Heart right ventricle (tissue), 16 donors: ENCODE results near the gene TOMM40. TPM values are rescaled to one million over a fixed set of nuclear protein-coding genes. Genes with fewer than 3 reads are reported as not detected.
"Not testable (repeated sequence)": the region's sequence is repeated elsewhere in the genome, so short reads cannot be mapped to it uniquely, and the experiment has no call there.

ENCODE experiments used
- ATAC-seq, 8 donors: fragments of 200-7000 bp; cut with Tn5 transposase; one replicate each; pipeline ENCODE4 v1.9.1; 2020; ENCODE audit warnings: mild to moderate bottlenecking in 8 of 8, moderate library complexity in 8 of 8, moderate number of reproducible peaks in 1 of 8
- DNase-seq, 2 donors: peaks; one replicate each; pipeline ENCODE4 v3.0.0-alpha.2; 2020
- H3K27ac ChIP-seq, 10 donors: fragments of 200-600 bp; sonication (generic) in 2 of 10; one replicate each; pipeline versions ENCODE4 v1.5.0 to v1.8.0; 2020 to 2022; ENCODE audit warnings: mild to moderate bottlenecking in 3 of 10
- H3K27me3 ChIP-seq, 7 donors: fragments of 200-600 bp; one replicate each; pipeline ENCODE4 v1.8.0; 2021 to 2022; ENCODE audit warnings: mild to moderate bottlenecking in 2 of 7
- H3K36me3 ChIP-seq, 9 donors: fragments of 200-600 bp; sonication (generic) in 1 of 9; one replicate each; pipeline versions ENCODE4 v1.5.0 to v1.8.0; 2020 to 2022; ENCODE audit warnings: mild to moderate bottlenecking in 2 of 9
- H3K4me1 ChIP-seq, 9 donors: fragments of 200-600 bp; sonication (generic) in 1 of 9; one replicate each; pipeline versions ENCODE4 v1.5.0 to v1.8.0; 2020 to 2022; ENCODE audit warnings: mild to moderate bottlenecking in 4 of 9
- H3K4me3 ChIP-seq, 10 donors: fragments of 200-600 bp; sonication (generic) in 2 of 10; one replicate each; pipeline versions ENCODE4 v1.5.0 to v1.8.0; 2020 to 2022; ENCODE audit warnings: mild to moderate bottlenecking in 7 of 10, moderate library complexity in 2 of 10
- H3K9me3 ChIP-seq, 11 donors: fragments of 200-600 bp in 10 of 11; sonication (generic) in 2 of 11; one replicate each; pipeline versions ENCODE4 v1.5.0 to v1.8.0; 2013 to 2022; ENCODE audit warnings: mild to moderate bottlenecking in 2 of 11, control low read depth in 1 of 11, moderate library complexity in 1 of 11
- WGBS, 2 donors: extraction: QIAGEN DNeasy Blood & Tissue Kit; methylation state at CpG; one replicate each; pipeline ENCODE4 v1.1.7; 2013; ENCODE audit warnings: inconsistent platforms in 1 of 2; 5-methylcytosine and 5-hydroxymethylcytosine counted together
- intact Hi-C, 10 donors: fragments of 100-400 bp; cut with DNase I; formaldehyde crosslinking; loops; one replicate each; pipeline versions ENCODE4 v1.11.1 to v1.14.2; 2022
- polyA plus RNA-seq, 2 donors: library from polyadenylated mRNA; stranded (reverse); fragments of 200-250 nt; gene quantifications; one replicate each; pipeline ENCODE4 v1.2.3, GENCODE V29; 2013
- total RNA-seq, 10 donors: library from RNA; stranded (reverse); fragmentation: NEBNext Ultra II Directional in 3 of 10; extraction: Animal tissue kit (Norgen Biotek cat#: 25700) in 3 of 10; gene quantifications; one replicate each; pipeline versions ENCODE4 v1.2.1 to v1.2.4, GENCODE V29; 2021 to 2023
- TF ChIP-seq, protein P1 (sequence below), 9 donors: fragments of 200-600 bp; sonication (generic) in 2 of 9; IDR thresholded peaks; one replicate each; pipeline versions ENCODE4 v1.5.0 to v1.8.0; 2021 to 2022; ENCODE audit warnings: antibody characterized with exemption in 9 of 9, mild to moderate bottlenecking in 5 of 9, moderate library complexity in 1 of 9
- donor health status: Arrhythmogenic right ventricular cardiomyopathy.
- donor health status: ischemic (EF 13 %, LVEDD 7.1; RV severe dilation, severe dysfunction).
- donor health status: healthy with polysubstance abuse.
- donor health status: DM: no; HTN: yes; CAD: no.
- donor health status: DM: no; HTN: no; CAD: no.
- donor health status: ischemic (EF 25% LVEDD 6.9; RV normal size, moderate dysfunction).
- donor health status: ischemic (EF 25% LVEDD 5.7; RV mildly dilated, moderate dysfunction).
- donor health status: healthy.
- donor health status: DM: yes; HTN: yes; CAD: no.
- donor health status: Ischemic cardiomyopathy.
- donor health status: ischemic (EF 35%, LVEDD 5.7; RV mildly dilated, moderate dysfunction).
- donor health status: nonischemic (EF 11% LVEDD 7.7; RV severe dilation, severe dysfunction).
- donor health status: DM: yes; HTN: yes; CAD: no.
- donor health status: PGD.
- donor health status: ischemic (EF 29% LVEDD 5.4; RV normal size, mild dysfunction).
- donor health status: nonischemic (EF 23%, LVEDD 6.1; RV moderate dilation, normal function).

Gene TOMM40
- total and polyA plus RNA-seq, 12 donors = 37.8 to 77.5 (median 45.2) TPM

- TF ChIP-seq, protein P1, sequence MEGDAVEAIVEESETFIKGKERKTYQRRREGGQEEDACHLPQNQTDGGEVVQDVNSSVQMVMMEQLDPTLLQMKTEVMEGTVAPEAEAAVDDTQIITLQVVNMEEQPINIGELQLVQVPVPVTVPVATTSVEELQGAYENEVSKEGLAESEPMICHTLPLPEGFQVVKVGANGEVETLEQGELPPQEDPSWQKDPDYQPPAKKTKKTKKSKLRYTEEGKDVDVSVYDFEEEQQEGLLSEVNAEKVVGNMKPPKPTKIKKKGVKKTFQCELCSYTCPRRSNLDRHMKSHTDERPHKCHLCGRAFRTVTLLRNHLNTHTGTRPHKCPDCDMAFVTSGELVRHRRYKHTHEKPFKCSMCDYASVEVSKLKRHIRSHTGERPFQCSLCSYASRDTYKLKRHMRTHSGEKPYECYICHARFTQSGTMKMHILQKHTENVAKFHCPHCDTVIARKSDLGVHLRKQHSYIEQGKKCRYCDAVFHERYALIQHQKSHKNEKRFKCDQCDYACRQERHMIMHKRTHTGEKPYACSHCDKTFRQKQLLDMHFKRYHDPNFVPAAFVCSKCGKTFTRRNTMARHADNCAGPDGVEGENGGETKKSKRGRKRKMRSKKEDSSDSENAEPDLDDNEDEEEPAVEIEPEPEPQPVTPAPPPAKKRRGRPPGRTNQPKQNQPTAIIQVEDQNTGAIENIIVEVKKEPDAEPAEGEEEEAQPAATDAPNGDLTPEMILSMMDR (IDR thresholded peaks at IDR 0.05) = no peak
- Histone ChIP-seq H3K9me3 (no peaks in the 10 kb centered on the region), H3K4me1 (peaks cover 0 to 47% (median 11%) of the 10 kb centered on the region in 9 donors), H3K27me3 (peaks cover 0 to 39% (median 23%) of the 10 kb centered on the region in 7 donors), H3K4me3 (no peak overlapping the region), H3K27ac (peak overlapping the region in 2 of 10 donors; percentile 44 to 55), H3K36me3 (no peaks in the 10 kb centered on the region)
- ATAC-seq (no peak), DNase-seq (no peak)
- intact Hi-C loops = loop anchor here in 4 of 10 donors (5.0 to 10.0 kb wide), 3 partner anchors 38 to 425 kb away; partner anchors contain the start of gene APOC2 (in 1 of the 4)
- 81 to 83% methylated on average over 5 of the region's 5 CpGs for WGBS, 2 donors
Observed at GRCh38 chr19:44909775-44910174, 18.7 kb downstream of the TOMM40 start.

DNA sequence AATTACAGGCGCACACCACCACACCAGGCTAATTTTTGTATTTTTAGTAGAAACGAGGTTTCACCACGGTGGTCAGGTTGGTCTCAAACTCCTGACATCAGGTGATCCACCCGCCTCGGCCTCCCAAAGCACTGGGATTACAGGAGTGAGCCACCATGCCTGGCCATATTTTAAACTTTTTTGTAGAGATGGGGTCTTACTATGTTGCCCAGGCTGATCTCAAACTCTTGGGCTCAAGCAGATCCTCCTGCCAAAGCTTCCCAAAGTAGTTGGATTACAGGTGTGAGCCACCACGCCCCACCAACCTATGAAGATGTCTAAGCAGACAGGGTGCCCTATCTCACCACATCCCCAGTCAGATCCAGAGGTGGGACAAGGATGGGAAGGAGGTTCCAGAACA lies 20.8 kb downstream of the TOMM40 start:
- WGBS, 2 donors = 95% methylated on average over 6 of the region's 6 CpGs
- H3K27ac ChIP-seq = peak overlapping the region in 1 of 10 donors; percentile 13
- intact Hi-C loops, H3K9me3 ChIP-seq, DNase-seq, H3K4me3 ChIP-seq, H3K36me3 ChIP-seq, ATAC-seq: not testable (repeated sequence)
- H3K4me1 ChIP-seq = peaks cover 0 to 38% (median 10%) of the 10 kb centered on the region in 9 donors
- H3K27me3 ChIP-seq = peaks cover 0 to 18% (median 8%) of the 10 kb centered on the region in 7 donors

DNA sequence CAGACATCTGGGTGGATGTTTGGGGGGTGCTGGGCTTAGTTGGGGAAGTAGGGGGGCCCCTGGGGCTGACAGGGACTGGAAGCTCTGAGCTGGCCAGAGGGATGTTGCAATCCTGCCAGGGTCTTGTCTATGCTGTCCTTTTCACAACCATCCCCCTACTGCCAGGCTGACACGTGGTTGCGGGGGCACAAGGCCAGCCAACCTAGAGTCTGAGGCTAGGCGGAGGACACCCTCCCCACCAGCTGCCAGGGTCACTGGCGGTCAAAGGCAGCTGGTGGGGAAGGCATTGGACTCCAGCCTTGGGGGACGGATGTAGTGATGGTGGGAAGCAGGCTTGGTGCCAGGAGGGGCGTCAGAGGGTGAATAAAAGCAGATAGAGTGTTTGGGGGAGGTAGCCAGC lies 21.8 kb downstream of the TOMM40 start:
- Histone ChIP-seq H3K27me3 (peaks cover 0 to 8% (median 0%) of the 10 kb centered on the region in 7 donors), H3K9me3 (no peaks in the 10 kb centered on the region), H3K4me1 (peaks cover 0 to 38% (median 10%) of the 10 kb centered on the region in 9 donors), H3K27ac (no peak overlapping the region), H3K4me3 (no peak overlapping the region), H3K36me3 (no peaks in the 10 kb centered on the region)
- intact Hi-C loops = no loop called here
- DNase-seq (no peak), ATAC-seq (no peak)
- TF ChIP-seq, protein P1 (IDR thresholded peaks at IDR 0.05) = no peak
- WGBS, 2 donors = 51 to 52% methylated on average over 6 of the region's 6 CpGs

GRCh38 chr19:44913512-44914432 lies 22.7 kb downstream of the TOMM40 start:
- peaks cover 0 to 38% (median 10%) of the 10 kb centered on the region in 9 donors for H3K4me1 ChIP-seq
- intact Hi-C loops, DNase-seq, H3K9me3 ChIP-seq, H3K27me3 ChIP-seq, H3K36me3 ChIP-seq, ATAC-seq: not testable (repeated sequence)
- peak overlapping the region in 1 of 10 donors; percentile 82 for H3K27ac ChIP-seq
- peak overlapping the region in 1 of 10 donors; percentile 59 for H3K4me3 ChIP-seq
- 57 to 60% methylated on average over 23 of the region's 23 CpGs for WGBS, 2 donors

GRCh38 chr19:44914433-44915206 lies 23.6 kb downstream of the TOMM40 start, which contains the start of gene APOC1:
TSS of gene APOC1 (plus strand) at chr19:44914608. CDS start at chr19:44914892, 284 bp downstream.
- H3K36me3 ChIP-seq, intact Hi-C loops, H3K9me3 ChIP-seq, H3K27me3 ChIP-seq: not testable (repeated sequence)
- H3K4me3 ChIP-seq = peak within 1 kb of the TSS; percentile 19 to 65 (median 57)
- peaks cover 0 to 38% (median 10%) of the 10 kb centered on the region in 9 donors for H3K4me1 ChIP-seq
- ATAC-seq (peak; percentile 88 to 95 (median 93)), DNase-seq (peak; percentile 83 to 84)
- peak within 1 kb of the TSS in 4 of 10 donors; percentile 21 to 82 (median 38) for H3K27ac ChIP-seq
- 6 to 7% methylated on average over 25 to 27 of the region's 28 CpGs for WGBS, 2 donors
